HepG2 (cell line): ENCODE measurements around the gene RPS6KL1. TPM values are rescaled to one million over a fixed set of nuclear protein-coding genes. Genes with fewer than 3 reads are reported as not detected.

Experiments
- ATF4 ChIP-seq, 2 experiments: fragments of 450-650 bp in 1 of 2; sonication (generic) in 1 of 2; formaldehyde crosslinking; IDR thresholded peaks; 2 replicates each; pipeline versions ENCODE4 v1.5.0 to v1.8.0; 2020 to 2022; ENCODE audit warnings: mild to moderate bottlenecking in 1 of 2, missing genetic modification reagents in 1 of 2
- BCL6 ChIP-seq: IDR thresholded peaks from 2 replicates; pipeline ENCODE4 v1.6.1; 2016; ENCODE audit warnings: missing genetic modification reagents, missing compliant biosample characterization
- BORCS8-MEF2B ChIP-seq: sonication (generic); formaldehyde crosslinking; IDR thresholded peaks from 2 replicates; pipeline ENCODE4 v1.8.0; 2022; ENCODE audit warnings: mild to moderate bottlenecking, missing genetic modification reagents
- CREB3 ChIP-seq: sonication (generic); formaldehyde crosslinking; IDR thresholded peaks from 2 replicates; pipeline ENCODE4 v1.5.0; 2020; ENCODE audit warnings: missing genetic modification reagents
- FOXA3 ChIP-seq: IDR thresholded peaks from 2 replicates; pipeline ENCODE4 v1.6.1; 2016; ENCODE audit warnings: missing genetic modification reagents, missing compliant biosample characterization
- MEIS2 ChIP-seq: sonication (generic); formaldehyde crosslinking; IDR thresholded peaks from 2 replicates; pipeline ENCODE4 v1.9.0; 2021; ENCODE audit warnings: mild to moderate bottlenecking, missing genetic modification reagents
- NCOR1 ChIP-seq: fragments of 200-600 bp; sonication (generic); IDR thresholded peaks from 2 replicates; pipeline ENCODE4 v1.7.0; 2017; ENCODE audit warnings: antibody characterized with exemption, low read length, borderline replicate concordance
- PHF8 ChIP-seq: sonication (generic); formaldehyde crosslinking; IDR thresholded peaks from 2 replicates; pipeline ENCODE4 v1.5.0; 2020; ENCODE audit warnings: missing genetic modification reagents
- ZMYM4 ChIP-seq: sonication (generic); formaldehyde crosslinking; IDR thresholded peaks from 2 replicates; pipeline ENCODE4 v1.8.1; 2023; ENCODE audit warnings: mild to moderate bottlenecking, missing genetic modification reagents
- ZNF687 ChIP-seq: sonication (generic); formaldehyde crosslinking; IDR thresholded peaks from 2 replicates; pipeline ENCODE4 v1.5.1; 2020; ENCODE audit warnings: mild to moderate bottlenecking, missing genetic modification reagents, moderate library complexity
- ZNF749 ChIP-seq: sonication (generic); formaldehyde crosslinking; IDR thresholded peaks from 2 replicates; pipeline ENCODE4 v1.8.0; 2022; ENCODE audit warnings: mild to moderate bottlenecking, missing genetic modification reagents, moderate library complexity, borderline replicate concordance
- ZNF776 ChIP-seq: sonication (generic); formaldehyde crosslinking; IDR thresholded peaks from 2 replicates; pipeline ENCODE4 v1.4.0; 2020; ENCODE audit warnings: mild to moderate bottlenecking, missing genetic modification reagents
- ZNF788 ChIP-seq: sonication (generic); formaldehyde crosslinking; IDR thresholded peaks from 2 replicates; pipeline ENCODE4 v1.5.0; 2020; ENCODE audit warnings: mild to moderate bottlenecking, missing genetic modification reagents, borderline replicate concordance
- ZNF879 ChIP-seq: sonication (generic); formaldehyde crosslinking; IDR thresholded peaks from 2 replicates; pipeline ENCODE4 v1.8.1; 2023; ENCODE audit warnings: missing genetic modification reagents
- polyA plus RNA-seq, 8 experiments: library from polyadenylated mRNA; depleted of rRNA in 3 of 8; stranded (reverse) in 7 of 8; unstranded in 1 of 8; fragments of >200 nt; fragmentation: Illumina TruSeq in 4 of 8; extraction: Trizol in 4 of 8; gene quantifications; 2 replicates each; pipeline versions ENCODE4 v1.2.1 to v1.2.3, GENCODE V29; 2011 to 2016; ENCODE audit warnings: low read depth in 4 of 8, missing spikeins in 1 of 8, mixed read lengths in 1 of 8; ENCODE audit not compliant: insufficient read depth in 1 of 8
- total RNA-seq, 5 experiments: library from RNA; depleted of rRNA; stranded (reverse); fragments of >200 nt; fragmentation: Illumina TruSeq; extraction: Trizol; gene quantifications; 2 replicates each; pipeline ENCODE4 v1.2.3, GENCODE V29; 2016; ENCODE audit warnings: low read depth in 1 of 5
- TF ChIP-seq, protein P1 (sequence below): sonication (generic); formaldehyde crosslinking; IDR thresholded peaks from 2 replicates; pipeline ENCODE4 v1.5.1; 2020; ENCODE audit warnings: missing genetic modification reagents, mild to moderate bottlenecking, borderline replicate concordance
- TF ChIP-seq, protein P2 (sequence below): sonication (generic); formaldehyde crosslinking; IDR thresholded peaks from 2 replicates; pipeline ENCODE4 v1.4.0; 2020; ENCODE audit warnings: missing genetic modification reagents
- TF ChIP-seq, protein P3 (sequence below): sonication (generic); formaldehyde crosslinking; IDR thresholded peaks from 2 replicates; pipeline ENCODE4 v1.4.0; 2020; ENCODE audit warnings: missing genetic modification reagents

RPS6KL1 gene
- total and polyA plus RNA-seq, 2 of the 13 experiments (the other 11 are each of a cell fraction or from before 2014, with no cell fraction given) = 6.5 to 11.5 TPM

DNA sequence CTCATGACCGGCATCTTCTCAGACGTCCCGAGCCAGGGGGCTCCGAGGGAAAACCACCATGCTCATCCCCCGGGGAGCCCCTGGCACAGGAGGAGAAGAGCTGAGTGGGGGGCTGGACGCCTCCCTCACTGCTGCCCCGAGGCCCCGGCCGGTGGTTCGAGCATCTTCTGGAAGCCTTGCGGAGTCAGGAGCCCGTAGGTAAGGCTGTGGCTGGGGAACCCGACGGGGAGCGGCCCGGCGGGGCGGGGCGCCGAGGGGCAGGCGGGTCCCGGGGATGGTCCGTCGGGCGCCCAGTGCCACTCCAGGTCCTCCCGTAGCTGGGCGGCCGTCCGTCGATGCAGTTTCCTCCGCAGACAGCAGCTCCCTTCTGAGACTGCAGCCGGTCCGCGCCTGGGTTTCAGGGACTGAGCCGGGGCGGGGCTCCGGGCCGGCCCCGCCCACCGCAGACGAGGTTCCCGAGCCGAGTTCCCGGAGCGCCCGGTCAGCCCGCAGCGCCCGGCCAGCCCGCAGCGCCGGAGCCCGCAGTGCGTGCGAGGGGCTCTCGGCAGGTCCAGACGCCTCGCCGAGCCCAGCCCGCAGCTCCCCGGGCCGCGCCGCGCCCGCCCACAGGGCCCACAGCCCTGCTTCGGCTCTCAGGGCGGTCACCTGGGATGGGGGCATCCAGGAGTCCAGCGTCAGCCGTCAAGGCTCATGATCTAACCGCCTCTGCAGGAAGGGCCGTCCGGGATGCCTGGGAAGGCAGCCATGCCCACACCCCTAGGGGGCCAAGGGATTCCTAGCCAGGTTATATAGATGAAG is 32.4 kb upstream of the RPS6KL1 start, which contains the start of gene PGF (continued):
- TF ChIP-seq FOXA3 = peak; percentile 25; the same call in 1 of the 2 replicates
- peak; percentile 5 for TF ChIP-seq ZNF687 (CRISPR knock-in tag)
- TF ChIP-seq, protein P1, sequence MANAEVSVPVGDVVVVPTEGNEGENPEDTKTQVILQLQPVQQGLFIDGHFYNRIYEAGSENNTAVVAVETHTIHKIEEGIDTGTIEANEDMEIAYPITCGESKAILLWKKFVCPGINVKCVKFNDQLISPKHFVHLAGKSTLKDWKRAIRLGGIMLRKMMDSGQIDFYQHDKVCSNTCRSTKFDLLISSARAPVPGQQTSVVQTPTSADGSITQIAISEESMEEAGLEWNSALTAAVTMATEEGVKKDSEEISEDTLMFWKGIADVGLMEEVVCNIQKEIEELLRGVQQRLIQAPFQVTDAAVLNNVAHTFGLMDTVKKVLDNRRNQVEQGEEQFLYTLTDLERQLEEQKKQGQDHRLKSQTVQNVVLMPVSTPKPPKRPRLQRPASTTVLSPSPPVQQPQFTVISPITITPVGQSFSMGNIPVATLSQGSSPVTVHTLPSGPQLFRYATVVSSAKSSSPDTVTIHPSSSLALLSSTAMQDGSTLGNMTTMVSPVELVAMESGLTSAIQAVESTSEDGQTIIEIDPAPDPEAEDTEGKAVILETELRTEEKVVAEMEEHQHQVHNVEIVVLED = no peak
- TF ChIP-seq NCOR1 = no peak
- 0 out of 2 replicates have a peak, but pooled peaks have one; percentile 9 for TF ChIP-seq ZMYM4 (CRISPR knock-in tag)
- TF ChIP-seq BCL6 (CRISPR knock-in tag) = no peak
- peak; percentile 81; the same call in 1 of the 2 replicates for TF ChIP-seq ZNF776 (CRISPR knock-in tag)
- TF ChIP-seq PHF8 (CRISPR knock-in tag) = peak; percentile 22
- no peak for TF ChIP-seq ZNF749
- TF ChIP-seq MEIS2 (CRISPR knock-in tag) = peak; percentile 56; the same call in 1 of the 2 replicates
- TF ChIP-seq ATF4 (CRISPR knock-in tag; IDR thresholded peaks at IDR 0.05) = no peak
- TF ChIP-seq BORCS8-MEF2B (CRISPR knock-in tag) = peak; percentile 35; the same call in 1 of the 2 replicates
- TF ChIP-seq ZNF879 (CRISPR knock-in tag) = no peak
- TF ChIP-seq ZNF788 (CRISPR knock-in tag) = 0 out of 2 replicates have a peak, but pooled peaks have one; percentile 24
- no peak for TF ChIP-seq CREB3
- TF ChIP-seq, protein P2, sequence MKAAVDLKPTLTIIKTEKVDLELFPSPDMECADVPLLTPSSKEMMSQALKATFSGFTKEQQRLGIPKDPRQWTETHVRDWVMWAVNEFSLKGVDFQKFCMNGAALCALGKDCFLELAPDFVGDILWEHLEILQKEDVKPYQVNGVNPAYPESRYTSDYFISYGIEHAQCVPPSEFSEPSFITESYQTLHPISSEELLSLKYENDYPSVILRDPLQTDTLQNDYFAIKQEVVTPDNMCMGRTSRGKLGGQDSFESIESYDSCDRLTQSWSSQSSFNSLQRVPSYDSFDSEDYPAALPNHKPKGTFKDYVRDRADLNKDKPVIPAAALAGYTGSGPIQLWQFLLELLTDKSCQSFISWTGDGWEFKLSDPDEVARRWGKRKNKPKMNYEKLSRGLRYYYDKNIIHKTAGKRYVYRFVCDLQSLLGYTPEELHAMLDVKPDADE = no peak
- TF ChIP-seq, protein P3, sequence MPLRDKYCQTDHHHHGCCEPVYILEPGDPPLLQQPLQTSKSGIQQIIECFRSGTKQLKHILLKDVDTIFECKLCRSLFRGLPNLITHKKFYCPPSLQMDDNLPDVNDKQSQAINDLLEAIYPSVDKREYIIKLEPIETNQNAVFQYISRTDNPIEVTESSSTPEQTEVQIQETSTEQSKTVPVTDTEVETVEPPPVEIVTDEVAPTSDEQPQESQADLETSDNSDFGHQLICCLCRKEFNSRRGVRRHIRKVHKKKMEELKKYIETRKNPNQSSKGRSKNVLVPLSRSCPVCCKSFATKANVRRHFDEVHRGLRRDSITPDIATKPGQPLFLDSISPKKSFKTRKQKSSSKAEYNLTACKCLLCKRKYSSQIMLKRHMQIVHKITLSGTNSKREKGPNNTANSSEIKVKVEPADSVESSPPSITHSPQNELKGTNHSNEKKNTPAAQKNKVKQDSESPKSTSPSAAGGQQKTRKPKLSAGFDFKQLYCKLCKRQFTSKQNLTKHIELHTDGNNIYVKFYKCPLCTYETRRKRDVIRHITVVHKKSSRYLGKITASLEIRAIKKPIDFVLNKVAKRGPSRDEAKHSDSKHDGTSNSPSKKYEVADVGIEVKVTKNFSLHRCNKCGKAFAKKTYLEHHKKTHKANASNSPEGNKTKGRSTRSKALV (CRISPR knock-in tag) = no peak
